K562 (cell line): ENCODE measurements around the gene GALNT18. TPM values are rescaled to one million over a fixed set of nuclear protein-coding genes. Genes with fewer than 3 reads are reported as not detected.

ENCODE experiments used
- ATAC-seq: fragments of 200-7000 bp; cut with Tn5 transposase; 3 replicates; pipeline ENCODE4 v1.9.1; 2020; ENCODE audit warnings: moderate library complexity
- BruUV-seq: library from RNA; stranded (reverse); fragments of 400-500 nt; replicated peaks from 2 replicates; lab custom pipeline; 2021; lab: Mats Ljungman, UMichigan
- CTCF ChIA-PET: fragments of 300-600 bp; formaldehyde crosslinking; extraction: SDS; loops from one replicate; lab custom pipeline; 2021; ENCODE audit warnings: low intra/inter-chr PET ratio; lab: Yijun Ruan, JAX
- POLR2A ChIA-PET: fragments of 300-600, 350-650 bp; sonication (Branson Sonifier 250); formaldehyde crosslinking; extraction: SDS; loops from one replicate; lab custom pipeline; 2021; ENCODE audit warnings: antibody characterized with exemption, inconsistent platforms; lab: Yijun Ruan, JAX
- DNase-seq, 4 experiments: peaks; one replicate each; pipeline versions ENCODE4 v3.0.0 to v3.0.0-alpha.2; 2011 to 2018; ENCODE audit warnings: low spot score in 3 of 4, mixed read lengths in 3 of 4; ENCODE audit errors: extremely low read depth in 1 of 4
- FAIRE-seq: peaks from 2 replicates; lab custom pipeline; 2011; peaks lifted over from hg19 to GRCh38; lab: Jason Lieb, UNC
- H2AFZ ChIP-seq: 2 replicates; pipeline ENCODE4 v1.6.0; 2011; ENCODE audit warnings: low read depth, low read length, control low read depth, inconsistent platforms
- H3K27ac ChIP-seq: fragments of 200-600 bp; 3 replicates; pipeline ENCODE4 v1.8.0; 2011; ENCODE audit warnings: low read depth, mild to moderate bottlenecking, control low read depth, inconsistent platforms, low read length, moderate library complexity, mixed read lengths; ENCODE audit errors: extremely low read depth
- H3K27me3 ChIP-seq, 2 experiments: fragments of 300-600 bp in 1 of 2; 2 replicates in 1 of 2; 3 replicates in 1 of 2; pipeline versions ENCODE4 v1.6.0 to v1.8.0; 2011; ENCODE audit warnings: inconsistent platforms in 2 of 2, low read length in 2 of 2, mild to moderate bottlenecking in 1 of 2, mixed read lengths in 1 of 2, moderate library complexity in 1 of 2; ENCODE audit not compliant: control insufficient read depth in 2 of 2, insufficient read depth in 2 of 2
- H3K36me3 ChIP-seq: fragments of 300-600 bp; 3 replicates; pipeline ENCODE4 v1.8.0; 2011; ENCODE audit warnings: mild to moderate bottlenecking, low read length, inconsistent platforms; ENCODE audit not compliant: control insufficient read depth, insufficient read depth
- H3K4me1 ChIP-seq, 2 experiments: fragments of 200-600 bp in 1 of 2; replicated peaks in 1 of 2; 2 replicates in 1 of 2; 3 replicates in 1 of 2; pipeline versions ENCODE4 v1.5.1 to v1.8.0; 2011; ENCODE audit warnings: inconsistent platforms in 2 of 2, low read length in 2 of 2, mild to moderate bottlenecking in 1 of 2, mixed read lengths in 1 of 2, moderate library complexity in 1 of 2; ENCODE audit not compliant: control insufficient read depth in 2 of 2, insufficient read depth in 2 of 2
- H3K4me2 ChIP-seq: 2 replicates; pipeline ENCODE4 v1.6.1; 2011; ENCODE audit warnings: low read length, control low read depth, inconsistent platforms, mixed read lengths; ENCODE audit not compliant: insufficient read depth
- H3K4me3 ChIP-seq: fragments of 200-600 bp; sonication (generic), shearing (Covaris generic); 2 replicates; pipeline ENCODE4 v1.5.1; 2016; ENCODE audit warnings: control low read depth, inconsistent platforms
- H3K79me2 ChIP-seq: fragments of 200-600 bp; 3 replicates; pipeline ENCODE4 v1.8.0; 2011; ENCODE audit warnings: low read length, inconsistent platforms; ENCODE audit not compliant: control insufficient read depth, insufficient read depth
- H3K9ac ChIP-seq, 2 experiments: 2 replicates each; pipeline versions ENCODE4 v1.6.0 to v1.6.1; 2011; ENCODE audit warnings: low read depth in 2 of 2, low read length in 2 of 2, control low read depth in 1 of 2, inconsistent platforms in 1 of 2, mild to moderate bottlenecking in 1 of 2, mixed read lengths in 1 of 2; ENCODE audit not compliant: insufficient read depth in 1 of 2
- H3K9me1 ChIP-seq: one replicate; pipeline ENCODE4 v1.6.0; 2011; ENCODE audit warnings: inconsistent platforms, mild to moderate bottlenecking, low read length, moderate library complexity; ENCODE audit not compliant: control insufficient read depth, insufficient read depth
- H3K9me3 ChIP-seq: replicated peaks from 2 replicates; pipeline ENCODE4 v1.5.1; 2011; ENCODE audit warnings: low read depth, low read length, inconsistent platforms; ENCODE audit not compliant: control insufficient read depth, insufficient read depth
- H4K20me1 ChIP-seq: replicated peaks from 2 replicates; pipeline ENCODE4 v1.6.1; 2011; ENCODE audit warnings: low read length, inconsistent platforms, mixed read lengths; ENCODE audit not compliant: control insufficient read depth, insufficient read depth
- ARID2 ChIP-seq: fragments of 450-650 bp; IDR thresholded peaks from 2 replicates; pipeline ENCODE4 v1.6.1; 2017; ENCODE audit warnings: antibody characterized with exemption, mild to moderate bottlenecking
- BMI1 ChIP-seq: fragments of 150-350 bp; IDR thresholded peaks from 2 replicates; pipeline ENCODE4 v1.6.1; 2014; ENCODE audit warnings: low read length
- CREBBP ChIP-seq: IDR thresholded peaks from one replicate; pipeline ENCODE4 v1.6.1; 2012; ENCODE audit warnings: low read depth, mild to moderate bottlenecking, control low read depth, inconsistent platforms, low read length
- EGR1 ChIP-seq: fragments of 450-650 bp; conservative IDR thresholded peaks from 2 replicates; pipeline ENCODE4 v1.6.1; 2017; ENCODE audit warnings: mild to moderate bottlenecking
- FOXP1 ChIP-seq: sonication (generic); formaldehyde crosslinking; IDR thresholded peaks from 2 replicates; pipeline ENCODE4 v1.8.0; 2022; ENCODE audit warnings: mild to moderate bottlenecking, missing genetic modification reagents
- FUS ChIP-seq: fragments of 200-400 bp; formaldehyde crosslinking; optimal IDR thresholded peaks from 2 replicates; pipeline ENCODE3; 2017; ENCODE audit warnings: low read depth, low read length
- KDM1A ChIP-seq, 2 experiments: fragments of 450-650 bp; IDR thresholded peaks; 2 replicates each; pipeline ENCODE4 v1.6.1; 2016; ENCODE audit warnings: mild to moderate bottlenecking in 2 of 2
- KLF6 ChIP-seq: fragments of 250-450 bp; sonication (Bioruptor Pico); IDR thresholded peaks from 2 replicates; pipeline ENCODE4 v1.4.0; 2020; ENCODE audit warnings: mild to moderate bottlenecking, moderate library complexity, borderline replicate concordance
- MED1 ChIP-seq: sonication (generic); formaldehyde crosslinking; IDR thresholded peaks from 2 replicates; pipeline ENCODE4 v1.8.1; 2023; ENCODE audit warnings: missing genetic modification reagents, borderline replicate concordance
- RB1 ChIP-seq: fragments of 450-650 bp; IDR thresholded peaks from 2 replicates; pipeline ENCODE4 v1.6.1; 2017; ENCODE audit warnings: low read depth, mild to moderate bottlenecking
- RBM14 ChIP-seq: fragments of 200-400 bp; formaldehyde crosslinking; IDR thresholded peaks from 2 replicates; pipeline ENCODE4 v1.6.1; 2018; ENCODE audit warnings: low read depth, mild to moderate bottlenecking, low read length, moderate library complexity, borderline replicate concordance; ENCODE audit not compliant: insufficient read depth
- SLC30A9 ChIP-seq: fragments of 250-450 bp; sonication (Bioruptor Pico); IDR thresholded peaks from 2 replicates; pipeline ENCODE4 v1.8.0; 2022; ENCODE audit warnings: mild to moderate bottlenecking, moderate library complexity
- SP1 ChIP-seq: sonication (generic); formaldehyde crosslinking; IDR thresholded peaks from 2 replicates; pipeline ENCODE4 v1.8.1; 2022; ENCODE audit warnings: mild to moderate bottlenecking, missing genetic modification reagents
- THRB ChIP-seq: fragments of 450-650 bp; formaldehyde crosslinking; conservative IDR thresholded peaks from 2 replicates; pipeline ENCODE4 v1.4.0; 2022; ENCODE audit warnings: mild to moderate bottlenecking, missing genetic modification characterization
- ZFP36 ChIP-seq: fragments of 150-350 bp; IDR thresholded peaks from 2 replicates; pipeline ENCODE4 v1.6.1; 2018; ENCODE audit warnings: low read length, low read depth; ENCODE audit not compliant: partially characterized antibody
- ZNF140 ChIP-seq: fragments of 250-450 bp; sonication (Bioruptor Pico); IDR thresholded peaks from 2 replicates; pipeline ENCODE4 v1.8.0; 2021; ENCODE audit warnings: moderate library complexity, mild to moderate bottlenecking, inconsistent platforms
- ZNF263 ChIP-seq: sonication (generic); formaldehyde crosslinking; IDR thresholded peaks from 2 replicates; pipeline ENCODE4 v1.8.0; 2022; ENCODE audit warnings: mild to moderate bottlenecking, missing genetic modification reagents, borderline replicate concordance
- WGBS: fragments of 100-300 bp; shearing (Covaris generic); methylation state at CpG from one replicate; pipeline ENCODE4 v1.1.6; 2016; ENCODE audit warnings: low coverage, mixed read lengths; ENCODE audit not compliant: insufficient coverage; ENCODE audit errors: missing lambda C conversion rate; 5-methylcytosine and 5-hydroxymethylcytosine counted together
- in situ Hi-C: fragments of 300-500 bp; cut with MboI; formaldehyde crosslinking; loops from 4 replicates; pipeline ENCODE4 v1.15.0; 2018; ENCODE audit warnings: inconsistent platforms, mixed read lengths
- intact Hi-C: fragments of 100-400 bp; cut with micrococcal nuclease; formaldehyde crosslinking; loops from 2 replicates; pipeline ENCODE4 v1.14.2; 2022
- polyA plus RNA-seq, 8 experiments: library from polyadenylated mRNA; depleted of rRNA in 4 of 8; stranded (reverse) in 5 of 8; unstranded in 3 of 8; fragments of >200 nt; fragmentation: Nextera tagmentation in 2 of 8; fragmentation: Illumina TruSeq in 1 of 8; extraction: Ambion mirVana in 2 of 8; extraction: Trizol in 1 of 8; gene quantifications; 2 replicates each; pipeline versions ENCODE4 v1.2.1 to v1.2.3, GENCODE V29; 2011 to 2014; ENCODE audit warnings: inconsistent platforms in 1 of 8, missing spikeins in 1 of 8
- total RNA-seq, 7 experiments: library from RNA; depleted of rRNA in 6 of 7; stranded (reverse); fragments of >200 nt in 6 of 7; fragmentation: Illumina TruSeq in 2 of 7; extraction: Trizol in 2 of 7; gene quantifications; 2 replicates each; pipeline versions ENCODE4 v1.2.1 to v1.2.3, GENCODE V29; 2011 to 2021; ENCODE audit warnings: low replicate concordance in 1 of 7
- TF ChIP-seq, protein P1 (sequence below): fragments of 450-650 bp; IDR thresholded peaks from 2 replicates; pipeline ENCODE4 v1.6.1; 2017; ENCODE audit warnings: mild to moderate bottlenecking, moderate library complexity

The GALNT18 gene
- total and polyA plus RNA-seq, 9 of the 15 experiments (the other 6 are each of a cell fraction or from before 2014, with no cell fraction given): not detected

- FAIRE-seq: no peak
These were observed 124.9 kb downstream of the GALNT18 start for GRCh38 chr11:11496879-11497278.

GRCh38 chr11:11494348-11494747, 127.5 kb downstream of the GALNT18 start:
- intact Hi-C loops (no loop called here), in situ Hi-C loops (no loop called here)
- Histone ChIP-seq H3K9me1 (no peaks in the 10 kb centered on the region), H2AFZ (no peak overlapping the region), H3K4me1 (no peaks in the 10 kb centered on the region), H3K4me3 (no peak overlapping the region), H3K9ac (no peak overlapping the region), H3K4me2 (no peak overlapping the region), H3K79me2 (no peaks in the 10 kb centered on the region), H3K27ac (no peak overlapping the region), H3K27me3 (peaks cover 0 to 4% of the 10 kb centered on the region in 2 experiments; a peak in 1 of 5 replicates), H4K20me1 (no peaks in the 10 kb centered on the region), H3K36me3 (no peaks in the 10 kb centered on the region), H3K9me3 (no peaks in the 10 kb centered on the region)
- no peak for ATAC-seq
- DNase-seq: no peak
- ChIA-PET POLR2A (no interaction called here), CTCF (no interaction called here)
- WGBS: 0% methylated on average over 2 of the region's 2 CpGs
- TF ChIP-seq MED1 (CRISPR knock-in tag) (no peak), SLC30A9 (CRISPR knock-in tag) (no peak), CREBBP (no peak), ZNF140 (no peak), SP1 (CRISPR knock-in tag) (no peak), ZFP36 (no peak), KLF6 (CRISPR knock-in tag) (no peak), KDM1A (IDR thresholded peaks at IDR 0.05) (no peak), RB1 (no peak), FOXP1 (CRISPR knock-in tag) (no peak), THRB (CRISPR knock-in tag) (no peak)
- BruUV-seq: no TSS peak
- no peak for FAIRE-seq

More at GRCh38 chr11:11496879-11497278, 124.9 kb downstream of the GALNT18 start:
- H3K79me2 ChIP-seq: no peaks in the 10 kb centered on the region
- no peaks in the 10 kb centered on the region for H3K9me3 ChIP-seq
- no peaks in the 10 kb centered on the region for H3K36me3 ChIP-seq
- ChIA-PET POLR2A (interaction anchor here (0.6 kb wide), 1 partner anchor 269 kb away, joined by 3 read pairs; no protein-coding TSS in a partner anchor), CTCF (no interaction called here)
- H3K9me1 ChIP-seq: no peaks in the 10 kb centered on the region
- WGBS: 0% methylated on average over 2 of the region's 2 CpGs
- no peak for DNase-seq
- no peak overlapping the region for H2AFZ ChIP-seq
- H4K20me1 ChIP-seq: no peaks in the 10 kb centered on the region
- H3K9ac ChIP-seq: no peak overlapping the region
- ATAC-seq: no peak
- no peak overlapping the region for H3K27ac ChIP-seq
- H3K4me3 ChIP-seq: no peak overlapping the region
- H3K4me1 ChIP-seq: no peaks in the 10 kb centered on the region
- intact Hi-C loops (no loop called here), in situ Hi-C loops (no loop called here)
- H3K4me2 ChIP-seq: no peak overlapping the region
- TF ChIP-seq, protein P1, sequence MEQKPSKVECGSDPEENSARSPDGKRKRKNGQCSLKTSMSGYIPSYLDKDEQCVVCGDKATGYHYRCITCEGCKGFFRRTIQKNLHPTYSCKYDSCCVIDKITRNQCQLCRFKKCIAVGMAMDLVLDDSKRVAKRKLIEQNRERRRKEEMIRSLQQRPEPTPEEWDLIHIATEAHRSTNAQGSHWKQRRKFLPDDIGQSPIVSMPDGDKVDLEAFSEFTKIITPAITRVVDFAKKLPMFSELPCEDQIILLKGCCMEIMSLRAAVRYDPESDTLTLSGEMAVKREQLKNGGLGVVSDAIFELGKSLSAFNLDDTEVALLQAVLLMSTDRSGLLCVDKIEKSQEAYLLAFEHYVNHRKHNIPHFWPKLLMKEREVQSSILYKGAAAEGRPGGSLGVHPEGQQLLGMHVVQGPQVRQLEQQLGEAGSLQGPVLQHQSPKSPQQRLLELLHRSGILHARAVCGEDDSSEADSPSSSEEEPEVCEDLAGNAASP: no peak
- TF ChIP-seq EGR1 (no peak), RBM14 (no peak), FUS (no peak), ARID2 (no peak), BMI1 (no peak), CREBBP (no peak), ZNF263 (CRISPR knock-in tag) (no peak)
- no TSS peak for BruUV-seq
- peaks cover 0 to 7% of the 10 kb centered on the region in 2 experiments; a peak in 2 of 5 replicates for H3K27me3 ChIP-seq
